NCI-H2171 treated with DMSO at 0.1 percent for 48 hours (cell line): ENCODE results near the gene SRSF7.
A peak's percentile ranks its signal among the peaks of the same experiment; 100 is the strongest.
"Not testable (repeated sequence)": the region's sequence is repeated elsewhere in the genome, so short reads cannot be mapped to it uniquely, and the experiment has no call there.

ENCODE experiments used
- DNase-seq: peaks from one replicate; lab custom pipeline; 2025; lab: John Stamatoyannopoulos, UW

SRSF7 gene

GRCh38 chr2:38731684-38732221, 19.4 kb downstream of the SRSF7 start:
- DNase-seq, result no peak

DNA sequence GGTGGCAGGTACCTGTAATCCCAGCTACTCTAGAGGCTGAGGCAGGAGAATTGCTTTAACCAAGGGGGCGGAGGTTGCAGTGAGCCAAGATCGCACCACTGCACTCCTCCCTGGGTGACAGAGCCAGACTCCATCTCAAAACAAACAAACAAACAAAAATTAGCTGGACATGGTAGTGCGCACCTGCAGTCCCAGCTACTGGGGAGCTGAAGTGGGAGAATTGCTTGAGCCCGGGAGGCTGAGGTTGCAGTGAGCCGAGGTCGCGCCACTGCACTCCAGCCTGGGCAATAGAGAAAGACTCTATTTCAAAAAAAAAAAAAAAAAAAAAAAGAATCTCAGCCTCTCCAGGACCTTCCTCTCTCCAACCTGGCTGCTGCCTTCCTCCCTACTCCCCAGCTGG, 20.1 kb downstream of the SRSF7 start:
- no peak for DNase-seq

DNA sequence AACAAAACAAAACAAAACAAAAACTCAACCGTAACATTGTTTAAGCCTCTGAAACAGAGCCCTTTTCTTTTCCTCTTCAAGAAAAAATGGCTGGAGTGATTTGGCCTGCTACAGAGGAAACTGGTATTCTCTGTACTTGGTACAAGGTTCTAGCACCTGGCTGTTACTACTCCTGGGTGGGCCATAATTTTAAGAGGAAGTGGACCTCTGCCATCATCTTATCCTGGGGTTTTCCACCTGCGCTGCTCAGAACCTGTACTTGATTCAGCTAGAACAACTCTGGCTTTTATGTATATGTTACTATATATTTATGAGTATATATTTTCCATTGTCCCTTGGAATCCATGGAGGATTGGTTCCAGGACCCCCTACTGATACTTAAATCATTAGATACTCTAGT, 22.5 kb downstream of the SRSF7 start:
- DNase-seq, result no peak

- DNase-seq, result no peak
Measured at GRCh38 chr2:38727661-38728060, 23.5 kb downstream of the SRSF7 start.

GRCh38 chr2:38723173-38723572, 28.0 kb downstream of the SRSF7 start:
- DNase-seq, result no peak

GRCh38 chr2:38722271-38723061, 28.7 kb downstream of the SRSF7 start:
- no peak for DNase-seq

DNA sequence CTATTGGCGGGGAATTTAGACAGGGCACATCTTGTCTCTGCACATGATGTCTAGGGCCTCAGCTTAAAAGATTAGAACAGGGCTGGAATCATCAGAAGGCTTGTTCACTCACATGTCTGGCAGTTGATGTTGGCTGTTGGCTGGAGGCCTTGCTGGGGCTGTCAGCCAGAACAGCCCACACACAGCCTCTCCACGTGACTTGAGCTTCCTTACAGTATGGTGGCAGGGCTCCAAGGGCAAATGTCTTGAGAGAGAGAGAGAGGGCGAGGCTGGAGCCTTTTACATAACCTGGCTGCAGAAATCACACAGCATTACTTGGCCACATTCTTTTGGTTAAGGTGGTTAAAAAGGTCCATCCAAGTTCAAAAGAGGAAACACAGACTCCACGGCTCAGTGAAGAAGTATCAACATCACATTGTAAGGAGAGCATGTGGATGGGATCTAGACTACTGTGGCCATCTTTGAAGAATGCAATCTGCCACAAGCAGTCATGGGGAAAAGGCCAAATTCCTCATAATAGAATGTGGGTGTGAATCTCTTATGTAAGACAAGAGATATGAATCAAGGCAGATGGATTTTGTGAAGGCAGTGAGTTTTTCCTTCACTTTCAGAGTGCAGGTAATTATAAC, 30.4 kb downstream of the SRSF7 start:
- DNase-seq, result peak; percentile 23

DNA sequence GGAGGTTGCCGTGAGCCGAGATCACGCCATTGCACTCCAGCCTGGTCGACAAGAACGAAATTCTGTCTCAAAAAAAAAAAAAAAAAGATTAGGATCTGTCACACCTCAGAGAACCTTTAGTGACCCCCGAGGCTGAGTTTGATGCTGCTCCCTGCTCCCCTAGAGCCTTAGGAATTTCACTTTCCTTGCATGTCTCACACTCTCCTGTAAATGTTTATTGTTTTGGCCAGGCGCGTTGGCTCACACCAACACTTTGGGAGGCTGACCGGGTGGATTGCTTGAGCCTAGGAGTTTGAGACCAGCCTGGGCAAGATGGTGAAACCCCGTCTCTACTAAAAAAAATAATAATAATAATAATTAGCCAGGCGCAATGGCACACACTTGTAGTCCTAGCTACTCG, 31.5 kb downstream of the SRSF7 start:
- DNase-seq, result no peak

DNA sequence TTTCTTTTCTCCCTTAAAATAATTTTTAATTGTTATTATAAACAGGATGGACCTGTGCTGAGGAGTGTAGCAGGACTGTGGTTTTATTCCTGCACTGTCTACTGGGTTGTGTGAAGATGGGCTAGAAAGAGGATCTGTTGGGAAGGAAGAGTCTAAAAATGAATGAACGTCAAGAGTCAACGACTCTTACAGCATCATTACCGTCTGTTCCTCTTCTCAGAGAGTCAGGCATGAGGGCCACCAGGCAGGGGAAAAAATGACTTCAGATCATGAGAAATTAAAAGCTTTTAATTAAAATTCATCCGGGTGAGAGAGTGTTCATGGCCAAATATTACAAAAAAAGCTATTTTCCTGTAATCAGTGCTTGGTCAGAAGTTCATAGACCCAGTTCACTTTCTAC, 32.6 kb downstream of the SRSF7 start:
- no peak for DNase-seq

DNA sequence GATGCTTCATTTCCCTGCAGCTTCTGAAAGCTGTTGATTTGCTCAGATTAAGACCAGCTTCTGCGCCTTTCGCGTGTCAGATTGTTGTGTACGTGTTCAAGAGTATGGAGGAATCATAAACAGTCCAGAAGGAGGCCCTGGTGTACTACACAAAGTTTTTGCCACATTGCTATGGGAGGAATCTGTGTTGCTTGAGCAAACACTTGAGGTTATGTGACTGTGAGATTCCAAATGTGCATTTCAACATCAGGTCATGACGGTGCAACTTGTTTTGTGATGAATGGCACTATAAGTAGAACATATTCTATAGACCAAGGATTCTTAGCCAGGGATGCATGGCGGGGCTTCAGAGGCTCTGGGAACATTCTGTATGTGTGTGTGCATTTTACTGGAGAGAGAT, 35.0 kb downstream of the SRSF7 start:
- no peak for DNase-seq

DNA sequence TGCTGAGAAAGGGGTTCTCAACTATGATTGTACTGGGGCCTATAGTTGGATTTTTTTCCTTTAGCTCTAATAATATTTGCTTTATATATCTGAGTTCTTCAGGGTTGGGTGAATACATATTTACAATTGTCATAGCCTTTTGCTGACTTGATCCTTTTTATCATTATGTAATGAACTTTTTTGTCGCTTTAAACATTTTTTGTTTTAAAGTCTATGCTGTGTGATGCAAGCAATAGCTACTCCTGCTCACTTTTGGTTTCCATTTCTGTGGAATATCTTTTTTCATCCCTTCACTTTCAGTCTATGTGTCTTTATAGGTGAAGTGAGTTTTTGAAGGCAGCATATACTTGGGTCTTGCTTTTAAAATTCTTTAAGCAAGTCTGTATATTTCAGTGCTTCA, 36.2 kb downstream of the SRSF7 start:
- DNase-seq, result not testable (repeated sequence)

DNA sequence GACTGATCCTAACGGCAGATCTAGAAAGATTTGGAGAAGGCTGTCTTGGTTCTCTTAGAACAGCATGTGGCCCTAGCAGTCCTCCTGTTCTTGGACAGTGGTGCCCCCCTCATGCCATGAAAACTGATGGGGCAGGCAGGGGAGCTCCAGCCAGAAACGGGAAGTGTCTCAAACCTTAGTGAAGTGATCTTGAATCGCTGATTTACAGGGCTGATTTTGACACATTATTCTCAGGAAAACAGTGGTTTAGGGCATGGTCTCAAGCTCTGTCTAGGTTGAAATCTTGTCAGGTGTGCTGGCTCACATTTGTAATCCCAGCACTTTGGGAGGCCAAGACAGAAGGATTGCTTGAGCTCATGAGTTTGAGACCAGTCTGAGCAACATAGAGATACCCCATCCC, 37.8 kb downstream of the SRSF7 start:
- no peak for DNase-seq

- DNase-seq, result no peak
Measured at GRCh38 chr2:38712871-38713270, 38.3 kb downstream of the SRSF7 start.

DNA sequence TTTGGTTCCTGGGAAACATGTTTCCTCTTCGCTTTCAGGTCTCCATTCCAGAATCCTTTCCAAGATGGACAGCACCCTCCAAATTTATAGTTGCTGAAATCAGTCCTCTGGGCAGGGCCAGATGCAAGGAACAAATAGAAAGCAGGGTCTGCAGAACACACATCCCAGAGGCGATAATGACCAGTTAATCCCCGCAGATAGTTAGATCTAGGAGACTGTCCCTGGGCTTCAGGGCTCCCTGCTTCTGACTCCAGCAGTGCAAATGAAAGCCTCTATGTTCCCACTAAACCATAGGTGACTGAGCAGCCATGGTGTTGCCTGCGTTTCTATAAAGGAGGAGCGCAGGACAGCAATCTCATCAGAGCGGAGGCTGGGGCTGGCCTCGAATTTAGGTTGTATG, 38.7 kb downstream of the SRSF7 start:
- DNase-seq, result no peak

DNA sequence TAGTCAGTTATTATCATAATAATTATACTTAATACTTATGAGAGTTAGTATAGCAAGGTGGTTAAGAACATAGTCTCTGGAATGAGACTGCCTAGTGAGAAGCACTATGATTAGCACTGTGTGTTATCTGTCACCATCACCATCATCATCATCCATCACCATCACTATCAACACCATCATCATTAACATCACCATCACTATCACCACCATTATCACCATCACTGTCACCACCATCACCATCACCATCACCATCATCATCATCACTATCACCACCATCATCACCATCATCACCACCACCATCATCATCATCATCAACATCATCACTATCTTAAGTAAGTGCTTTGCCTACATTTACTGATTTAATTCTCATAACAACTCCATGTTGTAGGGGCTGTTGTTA, 39.6 kb downstream of the SRSF7 start:
- no peak for DNase-seq

DNA sequence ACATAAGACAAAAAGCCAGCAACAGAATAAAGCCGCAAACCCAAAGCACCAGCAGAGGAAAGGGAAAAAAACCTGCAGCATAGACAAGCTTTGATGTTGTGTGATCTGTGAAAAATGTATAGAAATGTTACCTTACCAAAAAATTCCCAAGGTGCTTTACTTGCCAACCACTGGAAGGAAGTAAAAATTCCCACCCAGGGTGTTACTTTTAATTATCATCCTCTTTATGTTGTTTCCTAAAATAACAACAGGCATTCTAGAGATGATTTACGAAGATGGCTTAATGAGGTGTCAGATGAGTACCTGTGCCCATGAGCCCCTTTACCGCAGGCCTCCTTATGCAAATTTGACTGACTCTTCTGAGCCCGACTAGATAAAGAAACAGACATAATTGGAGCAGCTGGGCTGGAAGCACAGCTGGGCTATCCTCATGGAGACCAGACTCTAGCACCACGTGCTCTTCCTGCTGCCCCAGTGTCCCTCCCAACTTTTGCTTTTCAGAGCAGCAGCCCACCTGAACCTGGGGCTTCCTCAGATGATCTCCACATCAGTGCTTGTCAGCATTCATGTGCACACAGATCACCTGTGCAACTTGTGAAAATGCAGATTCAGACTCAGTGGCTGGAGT, 41.5 kb downstream of the SRSF7 start:
- DNase-seq, result peak; percentile 17

DNA sequence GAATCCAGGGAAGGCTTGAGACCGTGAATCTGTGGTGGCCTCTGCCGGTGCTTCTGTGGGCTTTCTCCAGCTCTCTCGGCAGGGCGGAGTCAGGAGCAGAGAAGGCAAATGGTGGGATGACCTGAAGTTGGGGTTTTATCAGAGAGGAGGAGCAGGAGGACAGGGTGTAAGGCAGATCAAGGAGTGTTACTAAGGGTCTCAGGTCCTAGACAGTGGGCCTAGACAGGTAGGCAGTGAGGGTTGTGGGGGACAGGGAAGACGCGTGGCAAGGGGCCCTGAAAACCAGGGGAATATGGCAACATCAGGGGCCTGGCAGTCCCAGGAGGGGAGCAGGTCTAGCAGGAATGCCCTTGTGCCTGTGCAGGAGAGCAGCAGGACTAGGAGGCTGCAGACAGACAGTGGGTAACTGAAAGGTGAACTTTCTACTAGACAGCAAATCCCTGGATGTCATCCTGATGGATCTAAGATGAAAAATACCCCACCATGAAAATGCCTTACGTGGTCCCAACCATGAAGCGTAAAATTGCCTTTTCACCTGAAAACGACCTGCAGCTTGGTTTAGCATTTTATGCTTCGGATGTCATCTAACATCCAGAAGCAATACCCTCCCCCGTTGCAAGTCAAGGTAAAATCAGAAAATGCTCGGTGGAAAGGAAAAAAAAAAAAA, 42.1 kb downstream of the SRSF7 start:
- DNase-seq, result no peak

GRCh38 chr2:38708491-38708890, 42.7 kb downstream of the SRSF7 start:
- DNase-seq, result not testable (repeated sequence)

DNA sequence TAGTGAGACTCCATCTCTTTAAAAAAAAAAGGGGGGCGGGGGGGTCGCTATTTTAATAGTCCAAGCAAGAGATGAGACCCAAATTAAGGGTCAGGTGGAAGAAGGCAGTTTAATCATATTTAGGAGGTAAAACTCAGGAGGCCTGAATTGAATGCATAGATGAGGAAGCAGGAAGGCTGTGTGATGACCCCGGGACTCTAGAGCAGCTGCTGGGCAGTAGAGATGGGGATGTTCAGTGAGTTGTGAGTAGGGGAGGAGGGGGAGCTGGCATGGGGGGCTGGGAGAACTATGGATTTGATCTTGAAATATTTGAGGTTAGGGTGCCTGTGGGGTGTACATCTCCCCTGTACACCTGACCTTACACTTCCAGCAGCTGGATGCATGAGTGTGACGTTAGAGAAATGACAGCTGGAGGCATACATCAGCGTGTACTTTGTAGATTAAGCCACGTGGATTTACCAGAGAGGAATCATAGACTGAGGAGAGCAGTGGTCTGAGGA, 44.3 kb downstream of the SRSF7 start:
- no peak for DNase-seq

DNA sequence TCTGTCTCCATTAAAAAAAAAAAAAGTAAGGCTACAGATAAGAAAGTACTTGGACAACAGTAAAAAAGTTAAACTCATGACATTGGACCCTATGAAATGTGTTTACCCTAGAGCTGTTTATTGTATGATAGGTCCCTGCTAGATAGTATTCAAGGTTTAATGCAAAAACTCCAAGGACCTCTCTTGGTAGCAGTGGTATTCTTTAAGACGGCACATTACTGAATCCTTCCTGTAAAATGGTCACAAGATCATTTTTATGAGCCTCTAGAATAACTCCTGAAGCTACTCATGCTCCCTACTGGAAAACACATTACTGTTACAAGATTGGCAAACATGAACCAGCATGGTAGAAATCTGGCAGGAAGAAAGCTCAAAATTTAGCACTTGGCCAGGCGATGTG, 46.5 kb downstream of the SRSF7 start:
- no peak for DNase-seq

- DNase-seq, result not testable (repeated sequence)
Measured at GRCh38 chr2:38703336-38703735, 47.8 kb downstream of the SRSF7 start.

DNA sequence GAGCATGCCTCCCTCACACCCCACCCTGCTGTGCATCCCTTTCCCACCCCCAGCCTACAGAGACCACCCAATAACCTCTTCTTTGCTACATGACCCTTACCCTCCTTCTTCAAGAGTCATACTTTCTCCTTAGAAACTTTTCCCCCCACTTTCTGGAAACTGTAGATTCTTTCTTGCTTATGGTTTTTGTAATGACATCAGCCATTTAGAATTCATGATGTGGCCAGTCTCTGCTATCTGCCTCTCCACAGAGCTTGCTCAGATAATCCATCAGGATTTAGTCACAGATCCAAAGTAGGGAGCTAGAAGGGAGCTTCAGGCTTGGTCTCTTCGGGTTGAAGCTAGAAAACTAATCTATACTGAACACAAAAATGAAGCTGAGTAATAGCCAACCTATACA, 48.7 kb downstream of the SRSF7 start:
- DNase-seq, result no peak
